SK-N-SH (cell line): ENCODE measurements around the gene OR5AL1. TPM values are rescaled to one million over a fixed set of nuclear protein-coding genes. Genes with fewer than 3 reads are reported as not detected.

Source experiments
- CTCF ChIA-PET: fragments of 300-600, 350-600 bp; formaldehyde crosslinking; extraction: SDS; loops from one replicate; lab custom pipeline; 2021; lab: Yijun Ruan, JAX
- POLR2A ChIA-PET: fragments of 350-600 bp; sonication (Branson Sonifier 250); formaldehyde crosslinking; extraction: SDS; loops from one replicate; lab custom pipeline; 2020; ENCODE audit warnings: antibody characterized with exemption, inconsistent platforms; lab: Yijun Ruan, JAX
- DNase-seq: peaks from one replicate; pipeline ENCODE4 v3.0.0; 2012
- H2AFZ ChIP-seq: fragments of 200-600 bp; sonication (generic); 2 replicates; pipeline ENCODE4 v1.8.1; 2016; ENCODE audit warnings: antibody characterized with exemption, mild to moderate bottlenecking, low read depth
- H3F3A ChIP-seq: fragments of 200-600 bp; sonication (generic); replicated peaks from 2 replicates; pipeline ENCODE3; 2016; ENCODE audit warnings: antibody characterized with exemption, mild to moderate bottlenecking; ENCODE audit not compliant: insufficient read depth
- H3K27ac ChIP-seq, 2 experiments: fragments of 200-500 bp in 1 of 2; fragments of 200-600 bp in 1 of 2; sonication (Bioruptor generic) in 1 of 2; sonication (generic), shearing (Covaris generic) in 1 of 2; 2 replicates each; pipeline versions ENCODE4 v1.5.1 to v1.6.1; 2014 to 2016; ENCODE audit warnings: low read depth in 2 of 2, inconsistent platforms in 1 of 2, low read length in 1 of 2, mild to moderate bottlenecking in 1 of 2, mixed read lengths in 1 of 2
- H3K27me3 ChIP-seq: fragments of 200-600 bp; sonication (generic), shearing (Covaris generic); 2 replicates; pipeline ENCODE4 v1.6.1; 2016; ENCODE audit warnings: mixed run types; ENCODE audit not compliant: insufficient read depth
- H3K36me3 ChIP-seq, 2 experiments: fragments of 200-500 bp in 1 of 2; fragments of 200-600 bp in 1 of 2; sonication (Bioruptor generic) in 1 of 2; sonication (generic) in 1 of 2; replicated peaks in 1 of 2; 2 replicates each; pipeline versions ENCODE3 to v1.5.1; 2014 to 2016; ENCODE audit warnings: low read length in 1 of 2, mild to moderate bottlenecking in 1 of 2; ENCODE audit not compliant: insufficient read depth in 2 of 2, control insufficient read depth in 1 of 2
- H3K4me1 ChIP-seq, 2 experiments: fragments of 200-500 bp in 1 of 2; fragments of 200-600 bp in 1 of 2; sonication (Bioruptor generic) in 1 of 2; sonication (generic), shearing (Covaris generic) in 1 of 2; 2 replicates each; pipeline versions ENCODE4 v1.5.1 to v1.6.1; 2014 to 2016; ENCODE audit warnings: low read depth in 1 of 2, low read length in 1 of 2, mixed run types in 1 of 2; ENCODE audit not compliant: insufficient read depth in 2 of 2, control insufficient read depth in 1 of 2
- H3K4me2 ChIP-seq: fragments of 200-600 bp; sonication (generic), shearing (Covaris generic); 2 replicates; pipeline ENCODE4 v1.6.1; 2017; ENCODE audit warnings: mixed run types
- H3K4me3 ChIP-seq, 2 experiments: fragments of 200-500 bp in 1 of 2; fragments of 200-600 bp in 1 of 2; sonication (Bioruptor generic) in 1 of 2; sonication (generic), shearing (Covaris generic) in 1 of 2; 2 replicates each; pipeline versions ENCODE4 v1.5.1 to v1.8.1; 2014 to 2016; ENCODE audit warnings: low read depth in 2 of 2, inconsistent platforms in 1 of 2, low read length in 1 of 2, mild to moderate bottlenecking in 1 of 2, mixed read lengths in 1 of 2, moderate library complexity in 1 of 2
- H3K79me2 ChIP-seq: fragments of 200-600 bp; sonication (generic); 2 replicates; pipeline ENCODE4 v1.8.1; 2017; ENCODE audit warnings: mild to moderate bottlenecking; ENCODE audit not compliant: insufficient read depth
- H3K9ac ChIP-seq: fragments of 200-600 bp; sonication (generic); 2 replicates; pipeline ENCODE4 v1.6.1; 2017; ENCODE audit warnings: mixed run types
- H3K9me2 ChIP-seq: fragments of 200-600 bp; sonication (generic); 2 replicates; pipeline ENCODE4 v1.6.1; 2017; ENCODE audit warnings: mixed run types
- H3K9me3 ChIP-seq: fragments of 200-600 bp; sonication (generic); 2 replicates; pipeline ENCODE4 v1.6.1; 2017; ENCODE audit warnings: mixed run types, mild to moderate bottlenecking, moderate library complexity
- H4K20me1 ChIP-seq: fragments of 200-600 bp; sonication (generic); 2 replicates; pipeline ENCODE4 v1.6.1; 2017; ENCODE audit warnings: mild to moderate bottlenecking, mixed run types; ENCODE audit not compliant: insufficient read depth
- CHD2 ChIP-seq: fragments of 150-350 bp; IDR thresholded peaks from 2 replicates; pipeline ENCODE4 v1.6.1; 2018; ENCODE audit warnings: low read length; ENCODE audit not compliant: partially characterized antibody
- ELF1 ChIP-seq: IDR thresholded peaks from 2 replicates; pipeline ENCODE4 v1.4.0; 2012
- EP300 ChIP-seq, 2 experiments: IDR thresholded peaks; 2 replicates each; pipeline versions ENCODE4 v1.4.0 to v1.6.1; 2012; ENCODE audit warnings: borderline replicate concordance in 1 of 2, low read depth in 1 of 2, low read length in 1 of 2
- EZH2phosphoT487 ChIP-seq: fragments of 200-600 bp; sonication (generic); IDR thresholded peaks from 2 replicates; pipeline ENCODE4 v1.6.1; 2017; ENCODE audit warnings: low read depth, mixed run types, mild to moderate bottlenecking, antibody characterized with exemption, moderate library complexity, borderline replicate concordance
- FOSL2 ChIP-seq: IDR thresholded peaks from 2 replicates; pipeline ENCODE4 v1.4.0; 2012; ENCODE audit warnings: low read depth, mild to moderate bottlenecking, moderate library complexity, borderline replicate concordance
- FOXM1 ChIP-seq: IDR thresholded peaks from 2 replicates; pipeline ENCODE4 v1.4.0; 2012; ENCODE audit warnings: low read depth, mild to moderate bottlenecking
- GABPA ChIP-seq: IDR thresholded peaks from 2 replicates; pipeline ENCODE4 v1.4.0; 2012; ENCODE audit warnings: low read depth, mild to moderate bottlenecking
- GATA2 ChIP-seq: sonication (generic); formaldehyde crosslinking; IDR thresholded peaks from 2 replicates; pipeline ENCODE4 v1.5.0; 2020; ENCODE audit warnings: mild to moderate bottlenecking, missing genetic modification reagents
- IRF3 ChIP-seq: fragments of 150-350 bp; IDR thresholded peaks from 2 replicates; pipeline ENCODE4 v1.6.1; 2016; ENCODE audit warnings: mild to moderate bottlenecking, low read depth, low read length
- MAX ChIP-seq: IDR thresholded peaks from 2 replicates; pipeline ENCODE4 v1.4.0; 2012; ENCODE audit warnings: low read depth
- RCOR1 ChIP-seq: fragments of 150-350 bp; IDR thresholded peaks from 2 replicates; pipeline ENCODE4 v1.6.1; 2017; ENCODE audit warnings: antibody characterized with exemption, low read length
- SMC3 ChIP-seq: IDR thresholded peaks from 2 replicates; pipeline ENCODE4 v1.6.1; 2012; ENCODE audit warnings: low read depth, low read length, improper control_type of control experiment
- TCF12 ChIP-seq: IDR thresholded peaks from 2 replicates; pipeline ENCODE4 v1.4.0; 2012
- TEAD4 ChIP-seq: IDR thresholded peaks from 2 replicates; pipeline ENCODE4 v1.4.0; 2012; ENCODE audit warnings: mild to moderate bottlenecking, borderline replicate concordance; ENCODE audit not compliant: insufficient read depth
- USF1 ChIP-seq: IDR thresholded peaks from 2 replicates; pipeline ENCODE4 v1.4.0; 2012; ENCODE audit warnings: low read depth, borderline replicate concordance
- USF2 ChIP-seq: fragments of 150-350 bp; IDR thresholded peaks from 2 replicates; pipeline ENCODE4 v1.6.1; 2017; ENCODE audit warnings: antibody characterized with exemption, low read length, low read depth, borderline replicate concordance
- YY1 ChIP-seq: IDR thresholded peaks from 2 replicates; pipeline ENCODE4 v1.4.0; 2012; ENCODE audit warnings: low read depth, mild to moderate bottlenecking
- WGBS: methylation state at CpG from one replicate; pipeline ENCODE4 v1.1.6; 2017; ENCODE audit warnings: low lambda C conversion rate; 5-methylcytosine and 5-hydroxymethylcytosine counted together
- polyA plus RNA-seq, 3 experiments: library from polyadenylated mRNA; depleted of rRNA; stranded (reverse); fragments of >200 nt; gene quantifications; 2 replicates each; pipeline ENCODE4 v1.2.3, GENCODE V29; 2012
- TF ChIP-seq, protein P1 (sequence below): IDR thresholded peaks from 2 replicates; pipeline ENCODE4 v1.4.0; 2012; ENCODE audit warnings: low read depth, borderline replicate concordance

The OR5AL1 gene
- polyA plus RNA-seq, 1 of the 3 experiments (the other 2 are of a cell fraction) = not detected

- Histone ChIP-seq H4K20me1 (no peaks in the 10 kb centered on the region), H3K4me3 (no peak overlapping the region), H2AFZ (no peak overlapping the region), H3K27me3 (no peaks in the 10 kb centered on the region), H3K4me2 (no peak overlapping the region), H3K9me2 (0 out of 2 replicates have a peak, but pooled peaks cover 2% of the 10 kb centered on the region), H3K4me1 (no peaks in the 10 kb centered on the region), H3K9me3 (no peaks in the 10 kb centered on the region), H3K27ac (no peak overlapping the region), H3F3A (no peaks in the 10 kb centered on the region), H3K9ac (no peak overlapping the region), H3K79me2 (no peaks in the 10 kb centered on the region), H3K36me3 (no peaks in the 10 kb centered on the region)
- ChIA-PET POLR2A (no interaction called here), CTCF (no interaction called here)
- DNase-seq = no peak
- TF ChIP-seq USF1 = no peak
- TF ChIP-seq FOXM1 = no peak
- TF ChIP-seq RCOR1 = no peak
- TF ChIP-seq TCF12 = no peak
- no peak for TF ChIP-seq TEAD4
- no peak for TF ChIP-seq CHD2
- TF ChIP-seq EP300 (IDR thresholded peaks at IDR 0.05; ENCODE audit: borderline replicate concordance in 1 of 2, low read depth in 1 of 2, low read length in 1 of 2) = no peak
- no peak for TF ChIP-seq MAX
- no peak for TF ChIP-seq GABPA
- TF ChIP-seq ELF1 = no peak
- TF ChIP-seq IRF3 = no peak
- no peak for TF ChIP-seq USF2
- TF ChIP-seq FOSL2 = no peak
- TF ChIP-seq GATA2 (CRISPR knock-in tag) = no peak
- TF ChIP-seq EZH2phosphoT487 = no peak
- TF ChIP-seq YY1 = no peak
- TF ChIP-seq, protein P1, sequence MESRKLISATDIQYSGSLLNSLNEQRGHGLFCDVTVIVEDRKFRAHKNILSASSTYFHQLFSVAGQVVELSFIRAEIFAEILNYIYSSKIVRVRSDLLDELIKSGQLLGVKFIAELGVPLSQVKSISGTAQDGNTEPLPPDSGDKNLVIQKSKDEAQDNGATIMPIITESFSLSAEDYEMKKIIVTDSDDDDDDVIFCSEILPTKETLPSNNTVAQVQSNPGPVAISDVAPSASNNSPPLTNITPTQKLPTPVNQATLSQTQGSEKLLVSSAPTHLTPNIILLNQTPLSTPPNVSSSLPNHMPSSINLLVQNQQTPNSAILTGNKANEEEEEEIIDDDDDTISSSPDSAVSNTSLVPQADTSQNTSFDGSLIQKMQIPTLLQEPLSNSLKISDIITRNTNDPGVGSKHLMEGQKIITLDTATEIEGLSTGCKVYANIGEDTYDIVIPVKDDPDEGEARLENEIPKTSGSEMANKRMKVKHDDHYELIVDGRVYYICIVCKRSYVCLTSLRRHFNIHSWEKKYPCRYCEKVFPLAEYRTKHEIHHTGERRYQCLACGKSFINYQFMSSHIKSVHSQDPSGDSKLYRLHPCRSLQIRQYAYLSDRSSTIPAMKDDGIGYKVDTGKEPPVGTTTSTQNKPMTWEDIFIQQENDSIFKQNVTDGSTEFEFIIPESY = no peak
- no peak for TF ChIP-seq SMC3
- 5% methylated on average over 3 of the region's 3 CpGs for WGBS
These were observed 18.1 kb upstream of the OR5AL1 start for GRCh38 chr11:56394381-56394780.
